DMS 273 (cell line): ENCODE measurements around the gene ZNF41.
"Not testable (repeated sequence)": the region's sequence is repeated elsewhere in the genome, so short reads cannot be mapped to it uniquely, and the experiment has no call there.

Source experiments
- DNase-seq: peaks from one replicate; lab custom pipeline; 2025; ENCODE audit not compliant: unreplicated experiment; lab: John Stamatoyannopoulos, UW

The ZNF41 gene

DNA sequence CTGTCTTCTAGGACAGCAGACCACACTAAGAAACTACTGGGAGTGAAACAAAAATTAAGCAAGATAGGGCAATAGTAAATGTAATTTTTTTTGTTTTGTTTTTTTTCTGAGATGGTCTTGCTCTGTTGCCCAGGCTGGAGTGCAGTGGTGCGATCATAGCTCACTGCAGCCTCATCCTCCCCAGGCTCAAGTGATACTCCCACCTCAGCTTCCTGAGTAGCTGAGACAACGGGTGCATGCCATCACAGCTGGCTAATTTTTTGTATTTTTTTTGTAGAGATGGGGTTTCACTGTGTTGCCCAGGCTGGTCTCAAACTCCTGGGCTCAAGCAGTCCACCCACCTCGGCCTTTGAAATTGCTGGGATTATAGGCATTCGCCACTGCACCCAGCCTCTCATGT lies 9.1 kb upstream of the ZNF41 start:
- DNase-seq, result not testable (repeated sequence)

DNA sequence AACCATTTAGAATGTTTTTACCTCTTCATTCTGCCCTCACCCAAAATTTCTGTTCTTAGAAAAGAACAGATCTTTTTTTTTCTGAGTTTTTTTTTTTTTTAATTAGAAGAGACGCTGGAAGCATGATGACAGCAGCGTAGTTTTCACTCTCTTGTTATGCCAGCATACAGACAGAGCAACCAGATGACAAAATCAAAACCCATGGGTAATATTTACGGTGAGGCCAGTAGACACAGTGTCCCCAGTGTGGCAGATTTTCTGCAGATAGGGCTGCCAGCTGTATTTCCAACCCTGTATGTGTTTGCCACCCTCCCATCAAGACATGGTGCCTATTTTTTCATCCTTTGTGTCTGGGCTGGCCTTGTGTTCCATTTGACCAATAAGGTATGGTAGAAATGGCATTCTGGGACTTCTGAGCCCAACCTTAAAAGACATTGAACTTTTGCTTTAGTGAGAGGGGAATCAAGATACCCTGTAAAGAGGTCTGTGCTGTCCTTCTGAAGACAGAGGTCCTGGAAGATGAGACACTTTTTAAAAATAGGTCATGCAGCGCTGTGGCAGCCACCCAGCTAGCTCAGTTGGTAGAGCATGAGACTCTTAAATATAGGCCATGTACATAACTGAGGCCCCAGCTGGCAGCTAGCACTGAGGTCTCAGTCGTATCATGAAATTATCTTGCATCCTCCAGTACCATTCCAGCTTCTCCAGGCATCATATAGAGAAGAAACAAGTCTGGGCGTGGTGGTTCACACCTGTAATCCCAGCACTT lies 6.7 kb upstream of the ZNF41 start:
- no peak for DNase-seq

DNA sequence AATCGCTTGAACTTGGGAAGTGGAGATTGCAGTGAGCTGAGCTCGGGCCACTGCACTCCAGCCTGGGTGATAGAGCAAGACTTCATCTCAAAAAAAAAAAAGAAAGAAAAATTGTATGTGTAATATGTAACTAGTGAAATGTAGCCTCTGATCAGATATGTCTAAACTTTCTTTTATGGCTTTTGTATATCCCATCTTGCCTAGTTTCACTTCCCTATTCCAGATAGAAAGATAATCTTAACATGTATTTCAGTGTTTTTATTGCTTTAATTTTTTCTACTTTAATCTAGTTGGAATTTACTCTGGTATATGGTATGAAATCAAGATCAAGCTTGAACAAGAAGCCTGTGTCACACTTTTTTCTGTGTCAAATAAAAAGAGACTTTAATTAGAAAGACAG lies 1.9 kb upstream of the ZNF41 start:
- DNase-seq, result no peak

DNA sequence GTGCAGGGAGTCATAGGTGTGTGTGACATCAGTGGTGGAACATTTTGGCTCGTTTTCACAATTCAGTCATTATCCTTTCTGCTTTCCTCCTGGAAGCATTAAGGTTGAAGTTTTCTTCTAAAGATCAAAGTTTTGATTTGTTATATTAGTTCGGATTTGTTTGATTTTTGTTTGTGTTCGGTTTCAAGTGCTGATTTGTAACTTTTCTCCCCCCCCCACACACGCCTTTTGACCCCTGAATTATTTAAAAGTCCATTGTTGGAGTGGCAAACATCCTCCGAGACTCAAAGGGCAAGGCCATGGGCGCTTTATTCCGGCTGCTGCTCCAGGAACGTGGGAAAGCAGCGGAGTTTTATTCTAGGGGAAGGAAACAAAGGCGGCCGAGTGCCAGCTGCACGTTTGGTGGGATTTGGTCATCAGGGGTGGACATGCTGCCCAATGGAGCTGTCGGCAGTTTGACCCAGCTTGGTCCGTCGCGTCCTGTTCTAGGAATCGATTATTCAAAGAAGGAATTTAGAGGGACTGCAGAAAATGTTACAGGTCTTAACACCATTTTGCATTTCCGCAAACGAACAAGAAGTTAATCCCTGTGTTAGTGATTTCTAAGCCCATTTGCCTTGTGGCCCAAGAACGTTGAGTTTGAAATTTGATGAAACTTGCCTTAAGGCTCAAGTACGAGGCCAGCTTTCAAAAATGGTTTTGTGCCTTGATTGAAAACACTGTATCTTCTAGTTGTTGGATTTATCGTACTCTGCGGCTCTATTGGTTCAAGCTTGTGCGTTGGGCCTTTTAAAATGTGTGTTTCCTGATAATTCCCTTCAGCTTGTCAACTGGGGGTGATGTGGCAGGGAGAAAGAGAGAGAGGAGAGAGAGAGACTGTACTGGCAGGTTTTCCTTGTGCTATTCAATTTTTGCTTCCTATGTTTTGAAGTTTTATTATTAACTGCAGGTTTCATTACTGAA lies 565 bp upstream of the ZNF41 start:
- peak; percentile 57 for DNase-seq

DNA sequence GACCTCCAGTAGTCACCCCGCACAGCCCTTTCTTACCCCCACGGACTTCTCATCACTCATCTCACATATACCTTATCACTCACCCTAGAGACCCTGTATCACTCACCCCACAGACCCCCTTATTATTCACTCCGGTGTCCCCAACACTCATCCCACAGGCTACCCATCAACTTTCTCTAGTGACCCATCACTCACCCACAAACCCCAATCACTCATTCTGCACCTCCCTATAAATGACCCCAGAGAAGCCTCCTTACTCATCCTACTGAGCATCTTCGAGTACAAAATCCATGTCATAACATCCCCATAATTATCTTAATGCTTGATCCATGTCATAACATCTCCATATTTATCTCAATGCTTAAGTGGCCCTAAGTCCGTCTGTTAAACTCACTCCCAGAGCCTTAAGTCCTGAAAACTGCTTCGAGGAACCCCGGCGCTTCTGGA lies 934 bp downstream of the ZNF41 start:
- DNase-seq, result no peak

DNA sequence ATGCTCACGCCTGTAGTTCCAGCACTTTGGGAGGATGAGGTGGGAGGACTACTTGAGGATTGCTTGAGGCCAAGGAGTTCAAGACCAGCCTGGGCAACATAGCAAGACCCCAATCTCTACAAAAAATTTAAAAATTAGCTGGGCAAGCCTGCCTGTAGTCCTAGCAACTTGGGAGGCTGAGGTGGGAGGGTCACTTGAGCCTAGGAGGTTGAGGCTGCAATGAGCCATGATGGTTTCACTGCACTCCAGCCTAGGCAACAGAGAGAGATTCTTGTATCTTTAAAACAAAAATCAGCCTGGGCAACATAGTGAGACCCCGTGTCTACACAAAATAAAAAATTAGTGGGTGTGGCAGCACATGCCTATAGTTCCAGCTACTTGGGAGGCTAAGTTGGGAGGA lies 1.9 kb downstream of the ZNF41 start:
- no peak for DNase-seq

DNA sequence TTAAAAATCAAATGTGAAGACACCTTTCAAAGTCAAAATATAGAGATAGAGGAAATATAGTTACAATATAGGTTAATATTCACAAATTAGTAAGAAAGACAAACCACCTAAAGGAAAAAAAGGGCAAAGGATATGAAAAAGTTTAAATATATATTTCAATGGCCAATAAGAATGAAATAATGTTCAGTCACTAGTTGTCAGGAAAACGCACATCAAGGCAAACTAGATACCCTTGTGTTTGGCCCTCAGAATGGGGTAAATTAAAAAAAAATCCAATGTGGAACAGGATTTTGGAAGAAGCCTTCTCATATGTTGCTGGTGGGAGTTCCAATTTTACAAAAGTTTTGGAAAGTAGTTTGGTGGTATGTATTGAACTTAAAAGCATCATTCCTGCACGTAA lies 2.4 kb downstream of the ZNF41 start:
- DNase-seq, result no peak

DNA sequence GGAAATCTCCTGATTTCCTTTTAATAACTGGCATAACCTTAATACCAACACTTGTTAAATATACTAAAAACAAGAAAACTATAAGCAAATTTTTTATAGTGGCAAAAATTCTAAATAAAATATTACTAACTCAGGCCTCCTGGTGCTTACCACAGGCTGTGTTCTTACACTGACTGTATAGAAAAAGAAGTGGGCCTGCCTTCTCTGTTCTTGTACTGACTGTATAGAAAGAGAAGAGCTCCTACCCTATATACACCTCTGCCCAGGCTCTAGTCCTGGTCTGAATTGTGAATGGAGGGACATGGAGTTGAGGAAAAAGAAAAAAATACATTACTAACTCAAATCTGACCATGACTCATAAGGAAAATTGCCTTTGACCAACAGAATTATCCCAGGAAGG lies 7.5 kb downstream of the ZNF41 start:
- DNase-seq, result no peak

DNA sequence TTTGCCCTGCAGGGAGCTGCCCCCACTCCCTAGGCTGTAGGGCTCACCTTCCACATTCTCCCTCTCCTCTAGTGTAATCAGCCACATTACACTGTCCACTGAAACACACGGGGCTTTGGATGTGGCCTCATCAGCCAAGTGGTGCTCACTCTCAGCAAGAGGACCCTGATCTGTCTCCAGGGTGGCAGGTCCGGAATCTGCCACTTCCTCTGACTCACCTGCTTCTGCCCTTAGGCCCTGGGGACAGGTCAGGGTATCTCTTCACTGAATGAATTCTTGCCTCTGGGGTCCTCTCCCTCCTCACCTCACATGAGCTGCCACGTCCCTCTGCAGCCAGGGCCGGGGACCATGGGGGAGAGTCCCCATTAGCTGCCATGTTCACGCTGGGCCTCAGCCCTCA lies 15.9 kb downstream of the ZNF41 start:
- DNase-seq, result no peak

DNA sequence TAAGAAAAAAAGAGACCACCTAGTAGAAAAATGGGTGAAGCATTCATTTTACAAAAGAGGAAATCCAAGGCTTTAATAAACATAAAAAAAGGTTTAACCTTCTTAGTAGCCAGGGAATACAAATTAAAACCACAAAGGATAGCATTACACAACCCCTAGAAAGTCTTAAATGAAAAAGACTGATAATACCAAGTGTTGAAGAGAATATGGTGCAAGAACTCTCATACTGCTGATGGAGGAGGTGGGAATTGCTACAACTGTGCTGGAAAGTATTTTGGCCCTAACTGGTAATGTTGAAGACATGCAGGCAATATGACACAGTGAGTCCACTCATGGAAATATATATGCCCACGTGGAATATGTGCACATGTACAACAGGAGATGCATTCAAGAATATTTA lies 22.5 kb downstream of the ZNF41 start:
- no peak for DNase-seq

DNA sequence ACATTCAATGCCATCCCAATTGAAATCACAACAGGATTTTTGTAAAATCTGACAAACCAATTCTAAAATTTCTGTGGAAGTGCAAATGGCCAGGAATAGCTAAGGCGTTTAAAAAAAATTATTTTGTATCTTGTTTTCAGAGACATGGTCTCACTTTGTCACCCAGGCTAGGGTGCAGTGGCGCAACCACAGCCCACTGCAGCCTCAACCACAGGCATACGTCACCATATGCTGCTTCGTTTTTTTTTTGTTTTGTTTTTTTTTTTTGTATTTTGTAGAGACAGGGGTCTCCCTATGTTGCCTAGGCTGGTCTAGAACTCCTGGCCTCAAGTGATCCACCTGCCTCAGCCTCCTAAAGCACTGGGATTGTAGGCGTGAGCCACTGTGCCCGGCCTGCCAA lies 24.5 kb downstream of the ZNF41 start:
- DNase-seq, result no peak

DNA sequence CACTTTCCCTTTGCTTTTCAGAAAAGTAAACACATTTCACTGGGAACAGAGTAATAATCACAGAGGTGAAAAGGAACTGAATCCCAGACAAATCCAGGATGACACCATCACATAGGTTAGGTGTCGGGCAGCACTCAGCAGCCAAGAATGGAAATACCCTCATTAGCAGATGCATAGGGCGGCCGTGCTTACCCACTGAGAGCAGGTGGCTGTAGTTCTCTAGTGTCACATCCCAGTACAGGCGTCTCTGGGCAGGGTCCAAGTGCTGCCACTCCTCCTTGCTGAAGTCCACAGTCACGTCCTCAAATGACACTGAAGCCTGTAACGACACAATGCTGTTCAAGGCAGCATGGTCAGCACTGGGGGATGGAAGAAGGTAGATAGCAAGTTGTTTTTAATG lies 26.9 kb downstream of the ZNF41 start:
- no peak for DNase-seq

DNA sequence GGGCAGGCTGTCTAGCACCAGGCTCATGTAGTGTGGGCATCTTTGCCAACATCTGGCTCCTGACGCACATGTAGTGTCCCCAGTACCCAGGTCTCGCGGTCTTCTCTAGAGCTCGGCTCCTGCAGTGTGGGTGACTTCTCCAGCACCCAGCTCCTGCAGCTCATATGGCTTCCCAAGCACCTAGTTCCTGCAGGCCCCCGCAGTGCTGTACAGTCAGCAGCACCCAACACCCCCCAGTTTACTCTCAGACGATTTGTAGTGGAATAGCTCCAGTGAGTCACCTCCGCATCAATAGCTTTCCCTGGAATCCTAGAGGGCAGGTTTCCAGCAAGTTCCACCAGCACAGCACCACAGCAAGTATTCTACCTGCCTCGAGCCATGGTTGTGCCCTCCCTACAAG lies 30.9 kb downstream of the ZNF41 start:
- no peak for DNase-seq

DNA sequence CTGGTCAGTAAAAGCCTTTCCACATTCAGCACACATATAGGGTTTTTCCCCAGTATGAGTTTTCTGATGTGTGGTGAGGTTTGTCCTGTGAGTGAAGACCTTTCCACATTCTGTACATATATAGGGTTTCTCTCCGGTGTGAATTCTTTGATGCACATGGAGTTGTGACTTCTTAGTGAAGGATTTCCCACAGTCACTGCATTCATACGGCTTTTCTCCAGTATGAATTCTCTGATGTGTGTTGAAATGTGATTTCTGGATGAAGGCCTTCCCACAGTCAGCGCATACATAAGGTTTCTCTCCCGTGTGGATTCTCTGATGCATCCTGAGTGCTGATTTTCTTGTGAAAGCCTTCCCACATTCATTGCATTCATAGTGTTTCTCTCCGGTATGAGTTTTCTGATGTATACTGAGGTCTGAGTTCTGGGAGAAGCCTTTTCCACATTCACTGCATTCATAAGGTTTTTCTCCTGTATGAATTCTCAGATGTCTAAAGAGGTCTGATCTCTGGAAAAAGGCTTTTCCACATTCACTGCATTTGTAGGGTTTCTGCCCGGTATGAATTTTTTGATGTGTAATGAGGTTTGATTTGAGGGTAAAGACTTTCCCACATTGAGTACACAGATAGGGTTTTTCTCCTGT lies 34.7 kb downstream of the ZNF41 start:
- no peak for DNase-seq

DNA sequence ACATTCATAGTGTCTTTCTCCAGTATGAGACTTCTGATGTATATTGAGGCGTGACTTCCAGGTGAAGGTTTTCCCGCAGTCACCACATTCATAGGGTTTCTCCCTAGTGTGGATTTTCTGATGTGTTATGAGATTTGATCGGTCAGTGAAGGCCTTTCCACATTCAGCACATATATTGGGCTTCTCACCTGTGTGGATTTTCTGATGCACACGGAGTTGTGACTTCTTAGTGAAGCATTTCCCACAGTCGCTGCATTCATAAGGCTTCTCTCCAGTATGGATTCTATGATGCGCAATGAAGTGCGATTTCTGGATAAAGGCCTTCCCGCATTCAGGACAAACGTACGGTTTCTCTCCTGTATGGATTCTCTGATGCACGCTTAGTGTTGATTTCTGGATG lies 35.4 kb downstream of the ZNF41 start:
- DNase-seq, result no peak

DNA sequence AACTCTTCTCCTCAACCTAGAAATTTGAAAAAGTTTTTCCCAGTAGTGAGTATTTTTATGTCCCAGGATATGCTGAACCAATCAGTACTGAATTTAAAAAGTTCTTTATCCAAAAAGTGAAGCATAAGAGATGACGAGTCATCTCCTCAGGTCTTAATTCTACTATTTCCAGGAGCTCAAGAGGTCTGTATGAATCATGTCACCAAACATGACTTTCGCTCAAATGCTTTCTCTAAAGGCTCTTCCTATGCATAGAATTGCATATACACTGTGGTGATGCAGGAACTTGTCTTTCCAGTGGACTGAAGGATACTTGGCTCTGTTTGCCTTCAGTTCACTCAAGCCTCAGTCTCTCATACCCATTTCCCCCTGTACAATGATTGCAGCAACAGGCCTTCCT lies 36.1 kb downstream of the ZNF41 start:
- no peak for DNase-seq

DNA sequence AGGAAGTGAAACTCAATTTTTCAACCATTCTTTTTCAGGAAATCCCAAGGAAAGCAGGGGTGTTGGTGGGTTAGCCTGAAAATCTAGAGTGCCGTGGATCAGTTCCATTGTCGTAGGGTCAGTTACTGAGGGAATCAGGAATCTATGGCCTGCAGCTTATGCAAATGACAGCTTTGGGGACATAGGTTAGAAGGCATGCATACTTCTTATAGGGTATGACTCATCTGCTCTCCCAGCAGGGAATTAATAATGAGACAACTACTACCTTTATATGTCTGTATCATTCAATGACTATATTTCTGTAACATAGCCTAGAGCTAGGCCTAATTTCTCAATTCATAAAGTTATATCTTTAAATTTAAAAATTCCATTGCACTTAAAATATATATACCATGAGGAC lies 36.6 kb downstream of the ZNF41 start:
- DNase-seq, result no peak

DNA sequence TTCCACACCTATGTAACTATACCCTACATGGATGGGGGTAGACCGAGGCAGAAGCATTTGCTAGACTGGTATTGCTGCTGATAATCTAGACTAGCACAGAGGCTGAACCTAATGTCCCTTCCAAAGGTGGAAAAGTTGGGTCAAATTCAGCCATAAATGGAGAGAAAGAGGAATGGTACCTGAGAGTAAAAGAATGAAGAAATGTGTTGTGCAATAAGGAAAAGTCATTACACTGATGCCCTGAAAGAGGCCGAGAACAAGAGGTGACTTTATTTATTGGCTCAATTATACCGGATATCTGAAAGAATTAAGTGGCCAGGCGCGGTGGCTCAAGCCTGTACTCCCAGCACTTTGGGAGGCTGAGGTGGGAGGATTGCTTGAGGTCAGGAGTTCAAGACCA lies 52.1 kb downstream of the ZNF41 start:
- DNase-seq, result no peak

DNA sequence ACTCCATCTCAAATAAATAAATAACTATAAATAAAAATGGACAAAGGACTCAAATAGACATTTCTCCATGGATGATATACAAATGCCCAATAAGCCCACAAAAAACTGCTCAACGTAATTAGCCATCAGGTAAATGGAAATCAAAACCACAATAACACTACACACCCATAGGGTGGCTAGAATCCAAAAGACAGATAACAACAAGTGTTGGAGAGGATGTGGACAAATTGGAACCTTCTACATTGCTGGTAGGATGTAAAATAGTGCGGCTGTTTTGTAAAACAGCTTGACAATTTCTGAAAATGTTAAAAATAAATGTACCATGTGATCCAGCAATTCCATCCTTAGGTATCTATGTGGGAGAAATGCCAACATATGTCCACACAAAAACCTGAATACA lies 60.6 kb downstream of the ZNF41 start:
- no peak for DNase-seq

DNA sequence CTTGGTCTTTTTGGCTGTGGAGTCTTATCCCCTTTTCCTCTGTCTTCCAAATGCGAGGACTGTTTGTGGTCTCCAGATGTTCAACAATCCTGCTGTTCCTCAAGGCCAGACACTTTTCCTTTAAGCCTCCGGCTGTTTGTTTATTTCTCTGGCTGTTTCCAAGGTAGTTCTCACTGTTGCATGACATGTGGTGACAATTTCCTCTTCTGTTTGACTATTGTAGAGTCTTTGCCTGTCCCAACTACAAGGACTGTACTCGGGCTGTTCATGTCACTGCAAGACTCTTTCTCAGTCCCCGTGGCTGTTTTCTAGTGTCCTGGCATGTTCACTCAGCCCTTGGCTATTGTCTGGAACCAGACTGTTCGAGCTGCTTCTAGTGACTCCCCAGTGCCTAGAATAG lies 62.1 kb downstream of the ZNF41 start:
- no peak for DNase-seq

DNA sequence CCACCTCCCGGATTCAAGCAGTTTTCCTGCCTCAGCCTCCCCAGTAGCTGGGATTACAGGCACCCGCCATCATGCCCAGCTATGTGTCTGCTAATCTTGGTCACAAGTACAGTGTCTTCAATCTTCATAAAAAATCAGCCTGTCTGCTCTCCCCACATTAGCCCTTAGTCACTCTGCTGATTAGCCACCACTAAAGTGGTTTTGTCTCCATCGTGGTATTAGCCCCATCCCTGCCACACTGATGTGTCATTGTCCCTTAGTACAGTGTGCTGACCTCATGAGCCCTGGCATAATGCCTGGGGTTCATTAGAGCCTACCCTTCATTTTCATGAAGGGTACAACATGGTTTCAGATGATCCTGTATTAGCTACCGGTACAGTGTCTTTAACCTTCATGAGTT lies 62.8 kb downstream of the ZNF41 start:
- DNase-seq, result no peak

DNA sequence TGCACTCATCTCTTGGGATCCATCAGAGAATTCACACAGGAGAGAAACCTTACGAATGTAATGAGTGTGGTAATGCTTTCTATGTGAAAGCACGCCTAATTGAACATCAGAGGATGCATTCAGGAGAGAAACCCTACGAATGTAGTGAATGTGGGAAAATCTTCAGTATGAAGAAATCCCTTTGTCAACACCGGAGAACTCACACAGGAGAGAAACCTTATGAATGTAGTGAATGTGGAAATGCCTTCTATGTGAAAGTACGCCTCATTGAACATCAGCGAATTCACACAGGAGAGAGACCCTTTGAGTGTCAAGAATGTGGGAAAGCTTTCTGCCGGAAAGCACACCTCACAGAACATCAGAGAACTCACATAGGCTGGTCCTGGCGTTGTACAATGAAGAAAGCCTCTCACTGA lies 69.8 kb downstream of the ZNF41 start:
- no peak for DNase-seq
